HCT116 (cell line): ENCODE data around the gene NAALADL2. TPM values are rescaled to one million over a fixed set of nuclear protein-coding genes. Genes with fewer than 3 reads are reported as not detected.

Experiments
- ATAC-seq: fragments of 200-7000 bp; cut with Tn5 transposase; 2 replicates; pipeline ENCODE4 v1.9.1; 2020; ENCODE audit warnings: mild to moderate bottlenecking, moderate library complexity
- BruUV-seq: library from RNA; stranded (reverse); fragments of 400-500 nt; replicated peaks from 2 replicates; lab custom pipeline; 2021; lab: Mats Ljungman, UMichigan
- CTCF ChIA-PET: fragments of 300-600 bp; sonication (Branson Sonifier 250); formaldehyde crosslinking; loops from one replicate; lab custom pipeline; 2021; ENCODE audit warnings: antibody characterized with exemption; lab: Charles Lee
- POLR2A ChIA-PET: fragments of 300-600, 350-600 bp; sonication (Branson Sonifier 250); formaldehyde crosslinking; loops from one replicate; lab custom pipeline; 2021; ENCODE audit warnings: antibody characterized with exemption; lab: Charles Lee
- RAD21 ChIA-PET, 2 experiments: fragments of 300-600 bp; sonication (Branson Sonifier 250); formaldehyde crosslinking; loops; one replicate each; lab custom pipeline; 2023; ENCODE audit warnings: low total read pairs in 2 of 2; ENCODE audit not compliant: uncharacterized antibody in 2 of 2, unreplicated experiment in 2 of 2, low non-redundant PET in 1 of 2; lab: Charles Lee
- DNase-seq: peaks from one replicate; pipeline ENCODE4 v3.0.0-alpha.2; 2010; ENCODE audit warnings: low read depth, low spot score
- H2AFZ ChIP-seq: fragments of 200-600 bp; shearing (Covaris generic), sonication (generic); 2 replicates; pipeline ENCODE4 v1.6.1; 2017; ENCODE audit warnings: low read depth, mixed run types, mixed read lengths, antibody characterized with exemption, low read length; ENCODE audit not compliant: poor library complexity, severe bottlenecking
- H3K27ac ChIP-seq: 2 replicates; pipeline ENCODE4 v1.5.1; 2012; ENCODE audit warnings: low read depth, low read length
- H3K27me3 ChIP-seq: fragments of 200-600 bp; sonication (generic); 2 replicates; pipeline ENCODE4 v1.6.1; 2016; ENCODE audit warnings: mixed run types, low read length, mixed read lengths; ENCODE audit not compliant: insufficient read depth
- H3K36me3 ChIP-seq, 2 experiments: fragments of 200-500 bp in 1 of 2; fragments of 200-600 bp in 1 of 2; sonication (Bioruptor generic) in 1 of 2; sonication (generic) in 1 of 2; 2 replicates each; pipeline versions ENCODE4 v1.5.1 to v1.6.1; 2014 to 2016; ENCODE audit warnings: low read length in 2 of 2, inconsistent platforms in 1 of 2, mixed read lengths in 1 of 2, mixed run types in 1 of 2; ENCODE audit not compliant: insufficient read depth in 2 of 2, control insufficient read depth in 1 of 2
- H3K4me1 ChIP-seq, 2 experiments: fragments of 200-600 bp in 1 of 2; sonication (generic) in 1 of 2; 2 replicates each; pipeline versions ENCODE4 v1.5.1 to v1.6.1; 2012 to 2017; ENCODE audit warnings: low read length in 2 of 2, inconsistent platforms in 1 of 2, mild to moderate bottlenecking in 1 of 2, mixed read lengths in 1 of 2, mixed run types in 1 of 2, moderate library complexity in 1 of 2; ENCODE audit not compliant: insufficient read depth in 2 of 2, control insufficient read depth in 1 of 2
- H3K4me2 ChIP-seq: fragments of 200-600 bp; sonication (generic); 2 replicates; pipeline ENCODE4 v1.6.1; 2017; ENCODE audit warnings: mixed run types, low read length, mixed read lengths
- H3K4me3 ChIP-seq, 2 experiments: fragments of 200-600 bp in 1 of 2; sonication (generic) in 1 of 2; replicated peaks in 1 of 2; 2 replicates each; pipeline ENCODE4 v1.5.1; 2011 to 2016; ENCODE audit warnings: low read length in 2 of 2, control low read depth in 1 of 2, low read depth in 1 of 2, mild to moderate bottlenecking in 1 of 2, mixed read lengths in 1 of 2, mixed run types in 1 of 2
- H3K79me2 ChIP-seq: fragments of 200-600 bp; sonication (generic); 2 replicates; pipeline ENCODE4 v1.6.1; 2017; ENCODE audit warnings: mild to moderate bottlenecking, mixed run types, low read length, moderate library complexity, mixed read lengths; ENCODE audit not compliant: insufficient read depth
- H3K9ac ChIP-seq: fragments of 200-600 bp; sonication (generic); 2 replicates; pipeline ENCODE4 v1.6.1; 2016; ENCODE audit warnings: low read length, mixed read lengths
- H3K9me2 ChIP-seq: fragments of 200-600 bp; sonication (generic), shearing (Covaris generic); 2 replicates; pipeline ENCODE4 v1.6.1; 2017; ENCODE audit warnings: mixed run types, mild to moderate bottlenecking, moderate library complexity; ENCODE audit not compliant: insufficient read depth
- H3K9me3 ChIP-seq, 2 experiments: fragments of 200-500 bp in 1 of 2; fragments of 200-600 bp in 1 of 2; sonication (Bioruptor generic) in 1 of 2; sonication (generic) in 1 of 2; 2 replicates each; pipeline ENCODE4 v1.6.1; 2014 to 2017; ENCODE audit warnings: low read length in 2 of 2, mixed read lengths in 2 of 2, inconsistent platforms in 1 of 2, low read depth in 1 of 2, mild to moderate bottlenecking in 1 of 2, mixed run types in 1 of 2, moderate library complexity in 1 of 2; ENCODE audit not compliant: control insufficient read depth in 1 of 2, insufficient read depth in 1 of 2
- H4K20me1 ChIP-seq: fragments of 200-600 bp; sonication (generic), shearing (Covaris generic); 2 replicates; pipeline ENCODE4 v1.6.1; 2017; ENCODE audit warnings: mixed run types, mild to moderate bottlenecking, moderate library complexity; ENCODE audit not compliant: insufficient read depth
- CBX3 ChIP-seq: IDR thresholded peaks from 2 replicates; pipeline ENCODE4 v1.6.1; 2012; ENCODE audit warnings: low read depth
- EGR1 ChIP-seq: IDR thresholded peaks from 2 replicates; pipeline ENCODE4 v1.6.1; 2012; ENCODE audit warnings: low read depth
- FOSL1 ChIP-seq: IDR thresholded peaks from 2 replicates; pipeline ENCODE4 v1.6.1; 2012; ENCODE audit warnings: low read depth
- JUND ChIP-seq: IDR thresholded peaks from 2 replicates; pipeline ENCODE4 v1.6.1; 2012
- POLR2A ChIP-seq: IDR thresholded peaks from 2 replicates; pipeline ENCODE4 v1.7.0; 2011; ENCODE audit warnings: borderline replicate concordance; ENCODE audit not compliant: insufficient read depth, insufficient read length; ENCODE audit errors: extremely low read depth
- POLR2AphosphoS5 ChIP-seq: IDR thresholded peaks from 2 replicates; pipeline ENCODE4 v1.6.1; 2011; ENCODE audit warnings: mild to moderate bottlenecking, low read depth, low read length, moderate library complexity
- RAD21 ChIP-seq: IDR thresholded peaks from 2 replicates; pipeline ENCODE4 v1.6.1; 2012; ENCODE audit warnings: low read depth, mild to moderate bottlenecking
- REST ChIP-seq: IDR thresholded peaks from 2 replicates; pipeline ENCODE4 v1.6.1; 2012; ENCODE audit warnings: low read depth
- SIN3A ChIP-seq: IDR thresholded peaks from 2 replicates; pipeline ENCODE4 v1.6.1; 2012; ENCODE audit warnings: low read depth
- SP1 ChIP-seq: IDR thresholded peaks from 2 replicates; pipeline ENCODE4 v1.6.1; 2012; ENCODE audit warnings: low read depth
- ZFX ChIP-seq: fragments of 450-650 bp; IDR thresholded peaks from 2 replicates; pipeline ENCODE4 v1.6.1; 2017
- ZNF274 ChIP-seq: fragments of 200-500 bp; sonication (Bioruptor generic); IDR thresholded peaks from 2 replicates; pipeline ENCODE4 v1.6.1; 2014; ENCODE audit warnings: mild to moderate bottlenecking, low read depth, low read length, inconsistent platforms
- intact Hi-C: fragments of 100-400 bp; cut with micrococcal nuclease; formaldehyde crosslinking; loops from 2 replicates; pipeline ENCODE4 v1.10.0; 2022
- total RNA-seq: library from RNA; stranded (reverse); gene quantifications from one replicate; pipeline ENCODE4 v1.2.1, GENCODE V29; 2021; ENCODE audit not compliant: unreplicated experiment

NAALADL2 gene
- total RNA-seq, 1 experiment from 2014 or later = 2.9 TPM

GRCh38 chr3:175046601-175047000 lies 187.5 kb downstream of the NAALADL2 start:
- no peak for DNase-seq
- Histone ChIP-seq H4K20me1 (no peaks in the 10 kb centered on the region), H3K27me3 (no peaks in the 10 kb centered on the region), H3K79me2 (no peaks in the 10 kb centered on the region), H3K4me1 (no peaks in the 10 kb centered on the region), H3K9me3 (peaks cover 0 to 5% of the 10 kb centered on the region in 2 experiments; a peak in 1 of 4 replicates), H3K36me3 (no peaks in the 10 kb centered on the region)
- POLR2A ChIA-PET = no interaction called here
- no TSS peak for BruUV-seq
- RAD21 ChIA-PET = no interaction called here
- TF ChIP-seq SIN3A = no peak
- no peak for TF ChIP-seq POLR2AphosphoS5
- TF ChIP-seq POLR2A = no peak
- no peak for TF ChIP-seq FOSL1
- TF ChIP-seq ZNF274 = no peak
- no peak for TF ChIP-seq RAD21
- no peak for TF ChIP-seq REST
- no peak for TF ChIP-seq SP1
- TF ChIP-seq CBX3 = no peak
- no peak for TF ChIP-seq ZFX
- no peak for TF ChIP-seq JUND
- TF ChIP-seq EGR1 = no peak
- TF ChIP-seq, all 23 proteins: peak for 0
- Histone ChIP-seq H3K9me2 (no peaks in the 10 kb centered on the region), H3K9ac (no peak overlapping the region), H3K4me2 (no peak overlapping the region), H3K4me3 (no peak overlapping the region), H3K27ac (no peak overlapping the region), H2AFZ (no peak overlapping the region)
- ATAC-seq = no peak
- CTCF ChIA-PET = no interaction called here
- intact Hi-C loops = no loop called here
